ENCODE results near the gene CPT1B.

The CPT1B gene

DNA sequence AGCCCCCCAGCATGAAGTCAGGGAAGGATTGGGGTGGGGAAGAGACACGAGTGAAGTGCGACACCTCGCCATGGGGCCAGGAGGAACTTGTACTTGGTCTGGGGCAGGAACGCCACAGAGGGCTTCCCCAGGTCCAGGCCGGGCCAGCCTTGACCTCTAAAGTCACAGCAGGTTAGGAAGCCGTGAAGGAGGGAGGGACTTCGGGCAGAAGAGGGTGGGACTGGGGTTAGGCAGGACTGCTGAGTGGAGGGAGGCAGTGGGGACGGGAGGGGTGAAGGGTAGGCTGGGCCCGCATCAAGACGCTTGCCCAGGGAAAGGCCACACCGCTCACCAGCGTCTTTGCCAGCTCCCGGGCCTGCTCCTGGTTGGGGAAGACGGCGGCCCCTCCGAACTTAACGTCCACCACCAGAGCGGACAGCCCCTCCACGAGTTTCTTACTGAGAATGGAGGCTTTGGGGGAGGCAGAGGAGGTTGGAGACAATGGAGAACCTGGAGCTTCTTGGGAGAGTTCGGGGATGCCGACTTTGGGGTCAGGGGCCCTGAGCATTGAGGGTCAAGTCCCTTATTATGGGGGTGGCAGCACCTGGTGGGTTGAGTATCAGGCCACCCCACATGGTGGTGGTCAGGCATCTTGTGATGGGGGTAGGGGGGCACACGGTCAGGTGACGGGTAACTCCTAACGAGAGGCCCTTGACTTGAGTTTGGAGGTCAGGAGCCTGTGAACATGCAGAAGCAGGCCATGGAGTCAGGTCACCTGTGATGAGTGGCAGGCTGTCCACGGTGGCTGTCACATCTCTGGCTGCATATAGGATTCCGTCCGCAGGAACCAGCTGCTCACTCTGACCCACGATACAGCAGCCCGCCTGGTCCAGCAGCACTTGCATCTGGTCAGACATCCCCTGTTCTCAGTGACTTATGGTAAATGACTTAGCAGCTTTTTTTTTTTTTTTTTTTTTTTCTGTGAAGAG lies 51.1 kb downstream of the CPT1B start:
- H3K27ac ChIP-seq (ENCODE audit: low read length) = peak overlapping the region; percentile 92
- peak overlapping the region; percentile 80 to 89; a peak in 3 of 4 replicates for H3K4me3 ChIP-seq (ENCODE audit: low read depth in 1 of 2, low read length in 2 of 2)
- peak overlapping the region; percentile 98 for H3K4me2 ChIP-seq (ENCODE audit: insufficient read depth, low read length)
- H3K9ac ChIP-seq (ENCODE audit: low read depth, low read length) = peak overlapping the region; percentile 74
- TF ChIP-seq CTCF (IDR thresholded peaks at IDR 0.05; ENCODE audit: borderline replicate concordance, extremely low read depth, low read length, poor library complexity, severe bottlenecking) (no peak), EZH2 (IDR thresholded peaks at IDR 0.05; ENCODE audit: borderline replicate concordance, low read depth, low read length, severe bottlenecking) (no peak)
- peaks cover 44% of the 10 kb centered on the region for H3K79me2 ChIP-seq (ENCODE audit: insufficient read depth, low read length)
- peaks cover 29% of the 10 kb centered on the region for H4K20me1 ChIP-seq (ENCODE audit: insufficient read depth, low read length)
- no peaks in the 10 kb centered on the region for H3K27me3 ChIP-seq (ENCODE audit: insufficient read depth, low read length, poor library complexity)
- ATAC-seq (ENCODE audit: insufficient read depth, low read depth) (no peak), DNase-seq (peak; percentile 50)
- H3K9me3 ChIP-seq (ENCODE audit: insufficient read depth, low read length, severe bottlenecking) = no peaks in the 10 kb centered on the region
- peaks cover 25% of the 10 kb centered on the region for H3K36me3 ChIP-seq (ENCODE audit: insufficient read depth, low read length)
- peaks cover 40% of the 10 kb centered on the region for H3K4me1 ChIP-seq (ENCODE audit: insufficient read depth, low read length)
- peak overlapping the region; percentile 92 for H2AFZ ChIP-seq (ENCODE audit: low read depth, low read length)

GRCh38 chr22:50526108-50526833 lies 52.0 kb downstream of the CPT1B start:
- Histone ChIP-seq H2AFZ (ENCODE audit: low read depth, low read length) (peak overlapping the region; percentile 92), H3K4me3 (ENCODE audit: low read depth in 1 of 2, low read length in 2 of 2) (peak overlapping the region; percentile 80 to 89), H3K9ac (ENCODE audit: low read depth, low read length) (peak overlapping the region; percentile 74), H3K4me1 (ENCODE audit: insufficient read depth, low read length) (peaks cover 40% of the 10 kb centered on the region), H3K27me3 (ENCODE audit: insufficient read depth, low read length, poor library complexity) (no peaks in the 10 kb centered on the region), H4K20me1 (ENCODE audit: insufficient read depth, low read length) (peaks cover 34% of the 10 kb centered on the region), H3K36me3 (ENCODE audit: insufficient read depth, low read length) (peaks cover 33% of the 10 kb centered on the region), H3K79me2 (ENCODE audit: insufficient read depth, low read length) (peaks cover 46% of the 10 kb centered on the region), H3K4me2 (ENCODE audit: insufficient read depth, low read length) (peak overlapping the region; percentile 98), H3K9me3 (ENCODE audit: insufficient read depth, low read length, severe bottlenecking) (no peaks in the 10 kb centered on the region), H3K27ac (ENCODE audit: low read length) (peak overlapping the region; percentile 92)
- ATAC-seq (ENCODE audit: insufficient read depth, low read depth) (peak; percentile 71), DNase-seq (peak; percentile 92)
- TF ChIP-seq EZH2 (IDR thresholded peaks at IDR 0.05; ENCODE audit: borderline replicate concordance, low read depth, low read length, severe bottlenecking) = no peak
- TF ChIP-seq CTCF (IDR thresholded peaks at IDR 0.05; ENCODE audit: borderline replicate concordance, extremely low read depth, low read length, poor library complexity, severe bottlenecking) = peak; percentile 74

GRCh38 chr22:50525858-50526107 lies 52.4 kb downstream of the CPT1B start:
- no peaks in the 10 kb centered on the region for H3K9me3 ChIP-seq (ENCODE audit: insufficient read depth, low read length, severe bottlenecking)
- no peak for ATAC-seq (ENCODE audit: insufficient read depth, low read depth)
- peaks cover 40% of the 10 kb centered on the region for H3K4me1 ChIP-seq (ENCODE audit: insufficient read depth, low read length)
- no peaks in the 10 kb centered on the region for H3K27me3 ChIP-seq (ENCODE audit: insufficient read depth, low read length, poor library complexity)
- peak overlapping the region; percentile 74 for H3K9ac ChIP-seq (ENCODE audit: low read depth, low read length)
- peak overlapping the region; percentile 92 for H2AFZ ChIP-seq (ENCODE audit: low read depth, low read length)
- peak overlapping the region; percentile 80 to 89; a peak in 3 of 4 replicates for H3K4me3 ChIP-seq (ENCODE audit: low read depth in 1 of 2, low read length in 2 of 2)
- H3K4me2 ChIP-seq (ENCODE audit: insufficient read depth, low read length) = peak overlapping the region; percentile 98
- H3K79me2 ChIP-seq (ENCODE audit: insufficient read depth, low read length) = peaks cover 50% of the 10 kb centered on the region
- H3K27ac ChIP-seq (ENCODE audit: low read length) = peak overlapping the region; percentile 92
- peaks cover 38% of the 10 kb centered on the region for H3K36me3 ChIP-seq (ENCODE audit: insufficient read depth, low read length)
- no peak for DNase-seq
- TF ChIP-seq CTCF (IDR thresholded peaks at IDR 0.05; ENCODE audit: borderline replicate concordance, extremely low read depth, low read length, poor library complexity, severe bottlenecking) = no peak
- TF ChIP-seq EZH2 (IDR thresholded peaks at IDR 0.05; ENCODE audit: borderline replicate concordance, low read depth, low read length, severe bottlenecking) = no peak
- H4K20me1 ChIP-seq (ENCODE audit: insufficient read depth, low read length) = peaks cover 34% of the 10 kb centered on the region

All from DND-41 (cell line).